Endothelial cell of umbilical vein (primary cell): ENCODE results near the gene ANKS1A. TPM values are rescaled to one million over a fixed set of nuclear protein-coding genes. Genes with fewer than 3 reads are reported as not detected.

Experiments
- BruUV-seq: library from RNA; stranded (reverse); fragments of 400-500 nt; replicated peaks from 2 replicates; lab custom pipeline; 2021; lab: Mats Ljungman, UMichigan
- CTCF ChIA-PET: fragments of 300-600, 350-600 bp; sonication (Branson Sonifier 250); formaldehyde crosslinking; loops from one replicate; lab custom pipeline; 2021; ENCODE audit warnings: antibody characterized with exemption, inconsistent platforms; lab: Charles Lee
- POLR2A ChIA-PET: fragments of 300-600, 350-600 bp; sonication (Branson Sonifier 250); formaldehyde crosslinking; loops from one replicate; lab custom pipeline; 2021; ENCODE audit warnings: antibody characterized with exemption, inconsistent platforms; lab: Charles Lee
- DNase-seq: peaks from one replicate; pipeline ENCODE4 v3.0.0-alpha.2; 2011; ENCODE audit warnings: low read depth, low spot score
- FAIRE-seq: peaks from 2 replicates; lab custom pipeline; 2011; peaks lifted over from hg19 to GRCh38; lab: Jason Lieb, UNC
- H2AFZ ChIP-seq: 2 replicates; pipeline ENCODE4 v1.6.0; 2012; ENCODE audit warnings: low read depth, low read length, control low read depth, inconsistent platforms
- H3K27ac ChIP-seq: 2 replicates; pipeline ENCODE4 v1.5.1; 2011; ENCODE audit warnings: low read depth, mild to moderate bottlenecking, control low read depth, low read length, moderate library complexity; ENCODE audit not compliant: insufficient read depth
- H3K27me3 ChIP-seq, 2 experiments: 2 replicates each; pipeline versions ENCODE4 v1.6.0 to v1.6.1; 2011; ENCODE audit warnings: low read length in 2 of 2, mixed read lengths in 1 of 2; ENCODE audit not compliant: control insufficient read depth in 2 of 2, insufficient read depth in 2 of 2
- H3K36me3 ChIP-seq, 2 experiments: 2 replicates in 1 of 2; 3 replicates in 1 of 2; pipeline ENCODE4 v1.5.1; 2011; ENCODE audit warnings: low read length in 2 of 2, mild to moderate bottlenecking in 1 of 2, moderate library complexity in 1 of 2; ENCODE audit not compliant: control insufficient read depth in 2 of 2, insufficient read depth in 2 of 2; ENCODE audit errors: extremely low read depth in 1 of 2
- H3K4me1 ChIP-seq: 3 replicates; pipeline ENCODE4 v1.5.1; 2011; ENCODE audit warnings: mild to moderate bottlenecking, low read length; ENCODE audit not compliant: control insufficient read depth, insufficient read depth; ENCODE audit errors: extremely low read depth
- H3K4me2 ChIP-seq: 2 replicates; pipeline ENCODE4 v1.6.1; 2011; ENCODE audit warnings: low read length, control low read depth, mixed read lengths; ENCODE audit not compliant: insufficient read depth
- H3K4me3 ChIP-seq, 3 experiments: fragments of 200-600 bp in 1 of 3; sonication (generic), shearing (Covaris generic) in 1 of 3; replicated peaks in 1 of 3; 2 replicates each; pipeline ENCODE4 v1.5.1; 2011 to 2016; ENCODE audit warnings: control low read depth in 3 of 3, low read length in 3 of 3, mild to moderate bottlenecking in 2 of 3, inconsistent platforms in 1 of 3, low read depth in 1 of 3, moderate library complexity in 1 of 3; ENCODE audit not compliant: insufficient read depth in 1 of 3
- H3K79me2 ChIP-seq: 2 replicates; pipeline ENCODE4 v1.6.0; 2012; ENCODE audit warnings: low read length, inconsistent platforms; ENCODE audit not compliant: control insufficient read depth, insufficient read depth
- H3K9ac ChIP-seq: replicated peaks from 2 replicates; pipeline ENCODE3; 2011; ENCODE audit warnings: low read length, control low read depth; ENCODE audit not compliant: insufficient read depth; ENCODE audit errors: extremely low read depth
- H3K9me1 ChIP-seq: replicated peaks from 3 replicates; pipeline ENCODE4 v1.6.0; 2011; ENCODE audit warnings: mild to moderate bottlenecking, low read length; ENCODE audit not compliant: control insufficient read depth, insufficient read depth; ENCODE audit errors: extremely low read depth
- H3K9me3 ChIP-seq: replicated peaks from 2 replicates; pipeline ENCODE4 v1.5.1; 2012; ENCODE audit warnings: low read length, inconsistent platforms; ENCODE audit not compliant: control insufficient read depth, insufficient read depth
- H4K20me1 ChIP-seq: replicated peaks from 2 replicates; pipeline ENCODE3; 2011; ENCODE audit warnings: mild to moderate bottlenecking, low read length; ENCODE audit not compliant: control insufficient read depth, insufficient read depth; ENCODE audit errors: extremely low read depth
- EZH2 ChIP-seq: IDR thresholded peaks from 2 replicates; pipeline ENCODE4 v1.6.1; 2012; ENCODE audit warnings: borderline replicate concordance, low read depth, mild to moderate bottlenecking, moderate library complexity, low read length, inconsistent platforms; ENCODE audit not compliant: severe bottlenecking
- FOS ChIP-seq: IDR thresholded peaks from 2 replicates; pipeline ENCODE4 v1.6.1; 2011; ENCODE audit warnings: mild to moderate bottlenecking, low read length, moderate library complexity, borderline replicate concordance; ENCODE audit not compliant: insufficient read depth
- GATA2 ChIP-seq: IDR thresholded peaks from 2 replicates; pipeline ENCODE4 v1.7.0; 2011; ENCODE audit warnings: low read depth, mild to moderate bottlenecking, moderate library complexity, mixed read lengths, low read length; ENCODE audit not compliant: insufficient read length, insufficient read depth
- JUN ChIP-seq: IDR thresholded peaks from 2 replicates; pipeline ENCODE4 v1.6.1; 2011; ENCODE audit warnings: borderline replicate concordance, low read depth; ENCODE audit not compliant: insufficient read length, insufficient read depth
- MYC ChIP-seq: IDR thresholded peaks from one replicate; pipeline ENCODE4 v1.6.1; 2011; ENCODE audit warnings: mild to moderate bottlenecking, low read depth, low read length
- POLR2A ChIP-seq: IDR thresholded peaks from 2 replicates; pipeline ENCODE4 v1.6.1; 2012; ENCODE audit warnings: low read depth, mild to moderate bottlenecking, control low read depth, low read length
- POLR2AphosphoS5 ChIP-seq: IDR thresholded peaks from 2 replicates; pipeline ENCODE4 v1.6.1; 2012; ENCODE audit warnings: low read depth, mild to moderate bottlenecking, control low read depth, low read length, moderate library complexity; ENCODE audit not compliant: insufficient read depth
- dilution Hi-C: fragments of 300-500 bp; cut with MboI; formaldehyde crosslinking; loops from one replicate; pipeline ENCODE4 v1.15.0; 2019; ENCODE audit warnings: low sequenced_read_pairs; ENCODE audit not compliant: extremely low pct_ligation_motif_present
- intact Hi-C: fragments of 100-400 bp; cut with micrococcal nuclease; formaldehyde crosslinking; loops from one replicate; pipeline ENCODE4 v1.10.0; 2022
- polyA plus RNA-seq, 4 experiments: library from polyadenylated mRNA; depleted of rRNA in 3 of 4; stranded (reverse) in 3 of 4; unstranded in 1 of 4; fragments of >200 nt; gene quantifications; 2 replicates each; pipeline versions ENCODE4 v1.2.1 to v1.2.3, GENCODE V29; 2011 to 2012; ENCODE audit warnings: missing spikeins in 1 of 4
- total RNA-seq: library from RNA; stranded (reverse); gene quantifications from 2 replicates; pipeline ENCODE4 v1.2.3, GENCODE V29; 2021
- TF ChIP-seq, protein P1 (sequence below), 2 donors: IDR thresholded peaks; 1 replicate in 1 of 2; 2 replicates in 1 of 2; pipeline ENCODE4 v1.5.1; 2011; ENCODE audit warnings: low read length in 2 of 2, mild to moderate bottlenecking in 2 of 2, moderate library complexity in 2 of 2, control low read depth in 1 of 2, inconsistent platforms in 1 of 2, low read depth in 1 of 2; ENCODE audit not compliant: insufficient read depth in 1 of 2; ENCODE audit errors: extremely low read depth in 1 of 2
- TF ChIP-seq, protein P2 (sequence below): IDR thresholded peaks from 2 replicates; pipeline ENCODE4 v1.6.1; 2011; ENCODE audit not compliant: insufficient read depth, insufficient read length

Gene ANKS1A
- total and polyA plus RNA-seq, 2 donors (not counting 3 experiments of a cell fraction or from before 2014, with no cell fraction given), result 8.9 to 26.1 TPM

GRCh38 chr6:35089216-35089934, 200.3 kb downstream of the ANKS1A start:
- dilution Hi-C loops, result no loop called here
- no TSS peak for BruUV-seq
- POLR2A ChIA-PET, result no interaction called here

More at GRCh38 chr6:35089216-35089934, 200.3 kb downstream of the ANKS1A start:
- DNase-seq (no peak), FAIRE-seq (no peak)
- Histone ChIP-seq H3K9me1 (no peaks in the 10 kb centered on the region), H3K36me3 (peaks cover 0 to 30% of the 10 kb centered on the region in 2 experiments), H2AFZ (no peak overlapping the region), H3K4me1 (no peaks in the 10 kb centered on the region), H3K4me3 (no peak overlapping the region), H3K27ac (no peak overlapping the region), H3K9me3 (no peaks in the 10 kb centered on the region), H3K9ac (no peak overlapping the region), H3K4me2 (no peak overlapping the region), H3K79me2 (no peaks in the 10 kb centered on the region), H3K27me3 (no peaks in the 10 kb centered on the region), H4K20me1 (no peaks in the 10 kb centered on the region)
- CTCF ChIA-PET, result interaction anchor here (0.5 to 2.1 kb wide), 5 partner anchors 35 to 151 kb away, joined by 3 to 10 read pairs (median 4); no protein-coding TSS in a partner anchor
- TF ChIP-seq, protein P1, sequence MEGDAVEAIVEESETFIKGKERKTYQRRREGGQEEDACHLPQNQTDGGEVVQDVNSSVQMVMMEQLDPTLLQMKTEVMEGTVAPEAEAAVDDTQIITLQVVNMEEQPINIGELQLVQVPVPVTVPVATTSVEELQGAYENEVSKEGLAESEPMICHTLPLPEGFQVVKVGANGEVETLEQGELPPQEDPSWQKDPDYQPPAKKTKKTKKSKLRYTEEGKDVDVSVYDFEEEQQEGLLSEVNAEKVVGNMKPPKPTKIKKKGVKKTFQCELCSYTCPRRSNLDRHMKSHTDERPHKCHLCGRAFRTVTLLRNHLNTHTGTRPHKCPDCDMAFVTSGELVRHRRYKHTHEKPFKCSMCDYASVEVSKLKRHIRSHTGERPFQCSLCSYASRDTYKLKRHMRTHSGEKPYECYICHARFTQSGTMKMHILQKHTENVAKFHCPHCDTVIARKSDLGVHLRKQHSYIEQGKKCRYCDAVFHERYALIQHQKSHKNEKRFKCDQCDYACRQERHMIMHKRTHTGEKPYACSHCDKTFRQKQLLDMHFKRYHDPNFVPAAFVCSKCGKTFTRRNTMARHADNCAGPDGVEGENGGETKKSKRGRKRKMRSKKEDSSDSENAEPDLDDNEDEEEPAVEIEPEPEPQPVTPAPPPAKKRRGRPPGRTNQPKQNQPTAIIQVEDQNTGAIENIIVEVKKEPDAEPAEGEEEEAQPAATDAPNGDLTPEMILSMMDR (IDR thresholded peaks at IDR 0.05; ENCODE audit: extremely low read depth in 1 of 2, insufficient read depth in 1 of 2, low read depth in 1 of 2, low read length in 2 of 2), result no peak
- TF ChIP-seq JUN (no peak), GATA2 (no peak), FOS (no peak), POLR2A (no peak), MYC (no peak), EZH2 (no peak), POLR2AphosphoS5 (no peak)
- TF ChIP-seq, protein P2, sequence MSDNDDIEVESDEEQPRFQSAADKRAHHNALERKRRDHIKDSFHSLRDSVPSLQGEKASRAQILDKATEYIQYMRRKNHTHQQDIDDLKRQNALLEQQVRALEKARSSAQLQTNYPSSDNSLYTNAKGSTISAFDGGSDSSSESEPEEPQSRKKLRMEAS, result no peak
- intact Hi-C loops, result no loop called here
